Measurements from ENCODE around the gene RANBP1.

The RANBP1 gene

DNA sequence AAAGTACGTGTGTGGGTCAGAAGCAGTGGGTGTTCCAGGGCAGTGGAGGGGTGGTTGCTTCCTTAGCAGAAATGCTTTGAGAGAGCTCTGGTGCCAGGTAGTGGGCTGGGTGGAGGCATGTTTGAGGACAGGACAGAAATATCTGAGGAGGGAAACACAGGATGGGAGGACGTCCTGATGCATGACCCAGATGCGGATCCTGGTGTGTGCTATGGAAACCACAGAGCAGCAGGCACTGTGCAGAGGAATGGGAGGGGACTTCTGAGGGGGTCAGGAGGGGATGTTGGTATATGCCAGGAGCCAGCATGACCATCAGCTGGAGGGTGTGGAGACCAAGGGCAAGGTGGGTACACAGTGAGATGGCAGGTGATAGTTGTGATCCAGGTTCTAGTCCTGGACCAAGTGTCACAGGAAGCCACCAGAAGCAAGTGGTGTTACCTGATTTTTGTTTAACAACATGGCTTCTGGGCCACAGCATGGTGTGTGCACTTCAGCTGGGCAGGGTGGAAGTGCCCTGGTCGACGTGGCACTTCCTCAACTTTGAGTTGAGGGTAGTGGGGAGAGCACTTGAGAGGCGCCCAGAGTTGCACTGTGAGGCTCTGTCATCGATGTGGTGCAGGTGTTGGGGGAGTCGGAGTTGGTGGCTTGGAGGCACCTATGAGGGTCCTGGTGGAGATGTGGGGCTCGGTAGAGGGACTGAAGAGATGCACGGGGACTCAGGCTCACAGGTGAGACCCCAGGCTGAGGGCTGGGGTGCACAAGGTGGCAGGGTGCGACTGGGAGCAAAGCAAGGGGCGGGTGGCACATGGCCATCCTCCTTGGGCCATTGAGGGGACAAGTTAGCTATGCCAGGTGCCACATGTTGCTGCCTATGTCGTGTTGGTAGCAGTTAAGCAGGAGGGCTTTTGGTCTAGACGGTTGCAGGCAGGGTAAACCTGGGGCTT lies 28.3 kb upstream of the RANBP1 start:
- no peaks in the 10 kb centered on the region for H3K27me3 Mint-ChIP-seq (ENCODE audit: low read depth)
- peaks cover 71% of the 10 kb centered on the region for H3K36me3 Mint-ChIP-seq (ENCODE audit: low read depth)
- no peak overlapping the region for H3K4me3 Mint-ChIP-seq
- no peaks in the 10 kb centered on the region for H3K9me3 Mint-ChIP-seq
- H3K27ac Mint-ChIP-seq: no peak overlapping the region
- TF ChIP-seq, protein P1, sequence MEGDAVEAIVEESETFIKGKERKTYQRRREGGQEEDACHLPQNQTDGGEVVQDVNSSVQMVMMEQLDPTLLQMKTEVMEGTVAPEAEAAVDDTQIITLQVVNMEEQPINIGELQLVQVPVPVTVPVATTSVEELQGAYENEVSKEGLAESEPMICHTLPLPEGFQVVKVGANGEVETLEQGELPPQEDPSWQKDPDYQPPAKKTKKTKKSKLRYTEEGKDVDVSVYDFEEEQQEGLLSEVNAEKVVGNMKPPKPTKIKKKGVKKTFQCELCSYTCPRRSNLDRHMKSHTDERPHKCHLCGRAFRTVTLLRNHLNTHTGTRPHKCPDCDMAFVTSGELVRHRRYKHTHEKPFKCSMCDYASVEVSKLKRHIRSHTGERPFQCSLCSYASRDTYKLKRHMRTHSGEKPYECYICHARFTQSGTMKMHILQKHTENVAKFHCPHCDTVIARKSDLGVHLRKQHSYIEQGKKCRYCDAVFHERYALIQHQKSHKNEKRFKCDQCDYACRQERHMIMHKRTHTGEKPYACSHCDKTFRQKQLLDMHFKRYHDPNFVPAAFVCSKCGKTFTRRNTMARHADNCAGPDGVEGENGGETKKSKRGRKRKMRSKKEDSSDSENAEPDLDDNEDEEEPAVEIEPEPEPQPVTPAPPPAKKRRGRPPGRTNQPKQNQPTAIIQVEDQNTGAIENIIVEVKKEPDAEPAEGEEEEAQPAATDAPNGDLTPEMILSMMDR (IDR thresholded peaks at IDR 0.05; ENCODE audit: unreplicated experiment in 3 of 3): no peak
- peaks cover 22% of the 10 kb centered on the region for H3K4me1 Mint-ChIP-seq

DNA sequence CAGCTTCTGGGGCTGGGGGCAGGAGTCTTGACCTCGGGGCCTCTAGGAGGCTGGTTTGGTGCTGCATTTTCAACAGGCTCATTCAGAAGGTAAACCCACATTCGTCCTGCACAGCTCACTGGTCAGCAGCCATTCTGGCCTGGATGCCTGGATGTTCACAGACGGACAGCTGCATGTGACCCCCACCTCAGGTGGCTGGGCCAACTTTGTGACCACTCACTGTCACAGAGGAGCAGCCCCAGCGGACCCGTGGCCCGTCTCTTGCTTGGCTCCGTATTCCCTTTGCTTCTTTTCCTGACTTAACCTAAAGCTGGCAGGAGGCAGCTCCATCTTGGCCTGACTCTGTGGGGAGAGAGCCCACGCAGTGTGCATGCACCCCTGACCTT lies 27.6 kb upstream of the RANBP1 start:
- Mint-ChIP-seq H3K27ac (no peak overlapping the region), H3K36me3 (ENCODE audit: low read depth) (peaks cover 77% of the 10 kb centered on the region), H3K4me1 (peaks cover 16% of the 10 kb centered on the region), H3K4me3 (no peak overlapping the region), H3K9me3 (no peaks in the 10 kb centered on the region), H3K27me3 (ENCODE audit: low read depth) (no peaks in the 10 kb centered on the region)
- TF ChIP-seq, protein P1 (IDR thresholded peaks at IDR 0.05; ENCODE audit: unreplicated experiment in 3 of 3): no peak

DNA sequence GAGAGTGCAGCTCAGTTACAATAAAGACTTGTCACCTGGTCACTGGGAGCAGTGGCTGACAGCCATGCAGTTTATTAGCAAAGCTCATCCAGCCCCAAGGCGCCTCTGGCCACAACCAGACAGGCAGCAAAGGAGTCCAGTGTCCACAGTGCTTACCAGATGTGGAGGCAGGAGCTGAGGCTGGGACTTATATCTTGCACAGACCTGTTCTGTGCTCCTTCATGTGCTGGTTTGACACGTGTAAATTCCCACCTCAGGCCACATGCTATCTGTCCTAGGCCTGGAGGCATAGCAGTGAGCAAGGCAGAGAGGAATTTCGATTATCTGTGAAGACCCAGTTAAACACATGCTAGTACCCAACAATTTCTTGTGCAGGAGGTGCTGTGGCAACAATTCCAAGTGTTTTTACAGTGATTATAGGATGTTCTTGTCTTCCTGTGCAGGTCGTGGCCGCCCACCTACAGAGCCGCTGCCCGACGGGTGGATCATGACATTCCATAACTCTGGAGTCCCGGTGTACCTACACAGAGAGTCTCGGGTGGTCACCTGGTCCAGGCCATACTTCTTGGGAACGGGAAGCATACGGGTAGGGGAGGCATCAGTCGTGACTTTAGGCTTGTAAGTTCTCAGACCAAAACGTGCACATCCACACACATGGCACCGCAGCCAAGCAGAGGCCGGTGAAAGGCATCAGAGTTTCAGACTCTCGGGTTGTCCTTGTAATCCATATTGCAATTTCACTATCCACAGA lies 26.5 kb upstream of the RANBP1 start:
- Mint-ChIP-seq H3K4me1 (peaks cover 4% of the 10 kb centered on the region), H3K4me3 (no peak overlapping the region), H3K36me3 (ENCODE audit: low read depth) (peaks cover 89% of the 10 kb centered on the region), H3K27me3 (ENCODE audit: low read depth) (no peaks in the 10 kb centered on the region), H3K9me3 (no peaks in the 10 kb centered on the region), H3K27ac (no peak overlapping the region)
- TF ChIP-seq, protein P1 (IDR thresholded peaks at IDR 0.05; ENCODE audit: unreplicated experiment in 3 of 3): no peak

DNA sequence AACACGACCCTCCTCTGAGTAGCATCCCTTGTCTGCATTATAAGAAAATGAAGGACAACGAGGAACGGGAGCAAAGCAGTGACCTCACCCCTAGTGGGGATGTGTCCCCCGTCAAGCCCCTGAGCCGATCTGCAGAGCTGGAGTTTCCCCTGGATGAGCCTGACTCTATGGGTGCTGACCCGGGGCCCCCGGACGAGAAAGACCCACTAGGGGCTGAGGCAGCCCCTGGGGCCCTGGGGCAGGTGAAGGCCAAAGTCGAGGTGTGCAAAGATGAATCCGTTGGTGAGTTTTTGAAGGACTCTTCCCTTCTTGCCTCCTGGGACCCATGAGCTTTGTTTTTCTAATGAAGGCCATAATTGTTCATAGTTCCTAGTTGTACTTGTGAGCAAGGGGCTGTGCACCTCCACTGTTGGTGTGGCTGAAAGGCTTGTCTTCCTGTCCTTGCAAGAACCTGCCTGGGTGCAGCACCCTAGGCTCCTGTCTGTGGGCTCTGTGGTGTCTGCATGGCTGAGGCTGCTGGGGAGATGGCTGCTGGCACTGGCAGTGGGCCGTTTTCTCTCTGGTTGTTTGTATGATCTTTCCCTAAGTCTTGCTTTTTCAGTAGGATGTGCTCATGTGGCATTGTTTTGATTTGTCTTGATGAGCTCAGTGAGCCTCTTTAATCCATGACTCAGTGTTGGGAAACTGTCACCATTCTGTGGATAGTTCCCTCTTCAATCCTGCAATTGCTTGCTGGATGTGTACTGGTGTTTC lies 25.8 kb upstream of the RANBP1 start:
- no peaks in the 10 kb centered on the region for H3K4me1 Mint-ChIP-seq
- no peak overlapping the region for H3K27ac Mint-ChIP-seq
- H3K4me3 Mint-ChIP-seq: no peak overlapping the region
- no peaks in the 10 kb centered on the region for H3K27me3 Mint-ChIP-seq (ENCODE audit: low read depth)
- peaks cover 94% of the 10 kb centered on the region for H3K36me3 Mint-ChIP-seq (ENCODE audit: low read depth)
- H3K9me3 Mint-ChIP-seq: no peaks in the 10 kb centered on the region
- TF ChIP-seq, protein P1 (IDR thresholded peaks at IDR 0.05; ENCODE audit: unreplicated experiment in 3 of 3): no peak

DNA sequence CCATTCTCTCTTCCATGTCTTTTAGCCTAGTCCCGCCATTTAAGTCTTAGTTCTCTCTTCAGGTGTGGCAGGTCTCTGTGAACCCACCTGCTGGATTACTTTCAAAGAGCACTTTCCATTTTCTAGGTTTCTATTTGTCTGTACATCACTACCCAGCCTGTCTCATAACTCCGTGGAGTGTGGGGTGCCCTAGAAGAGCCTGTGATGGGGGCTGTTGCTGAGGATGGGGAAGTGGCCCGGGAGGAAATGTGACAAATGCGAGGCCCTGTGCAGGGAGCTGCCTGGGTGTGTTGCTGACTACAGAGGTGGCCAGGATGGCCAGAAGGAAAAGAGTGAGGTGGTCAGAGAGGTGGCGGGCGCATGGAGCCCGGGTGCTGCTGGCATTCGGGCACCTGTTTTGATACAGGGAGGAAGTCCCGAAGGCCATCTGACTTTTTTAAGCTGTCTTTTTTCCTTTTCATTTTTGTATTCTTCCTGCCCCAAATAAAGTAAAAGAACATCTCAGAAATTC lies 25.1 kb upstream of the RANBP1 start:
- peaks cover 94% of the 10 kb centered on the region for H3K36me3 Mint-ChIP-seq (ENCODE audit: low read depth)
- no peaks in the 10 kb centered on the region for H3K4me1 Mint-ChIP-seq
- peaks cover 6% of the 10 kb centered on the region for H3K9me3 Mint-ChIP-seq
- TF ChIP-seq, protein P1 (IDR thresholded peaks at IDR 0.05; ENCODE audit: unreplicated experiment in 3 of 3): no peak
- H3K27ac Mint-ChIP-seq: no peak overlapping the region
- H3K27me3 Mint-ChIP-seq (ENCODE audit: low read depth): no peaks in the 10 kb centered on the region
- no peak overlapping the region for H3K4me3 Mint-ChIP-seq

All from nephron (organoid).